ENCODE data around the gene PITPNC1. TPM values are rescaled to one million over a fixed set of nuclear protein-coding genes. Genes with fewer than 3 reads are reported as not detected.
"Not testable (repeated sequence)": the region's sequence is repeated elsewhere in the genome, so short reads cannot be mapped to it uniquely, and the experiment has no call there.

Gene PITPNC1
- total RNA-seq, 1 experiment from 2014 or later = 40.1 TPM

- no peak for DNase-seq (ENCODE audit: unreplicated experiment)
- H3K36me3 Mint-ChIP-seq (ENCODE audit: insufficient read depth, unreplicated experiment) = no peaks in the 10 kb centered on the region
- no peaks in the 10 kb centered on the region for H3K27me3 Mint-ChIP-seq (ENCODE audit: insufficient read depth, unreplicated experiment)
- BruUV-seq (replicated peaks) = no TSS peak
- intact Hi-C loops (cut with micrococcal nuclease) = loop anchor here (5.0 kb wide), 1 partner anchor 209 kb away; no protein-coding TSS in a partner anchor
- H3K27ac Mint-ChIP-seq (ENCODE audit: low read depth, unreplicated experiment) = peak overlapping the region; percentile 47
- peaks cover 26% of the 10 kb centered on the region for H3K4me1 Mint-ChIP-seq (ENCODE audit: insufficient read depth, unreplicated experiment)
- no peaks in the 10 kb centered on the region for H3K9me3 Mint-ChIP-seq (ENCODE audit: unreplicated experiment)
- TF ChIP-seq CTCF (IDR thresholded peaks at IDR 0.05; ENCODE audit: unreplicated experiment) = no peak
- no peak overlapping the region for H3K4me3 Mint-ChIP-seq (ENCODE audit: unreplicated experiment)
- POLR2A ChIA-PET = no interaction called here
- CTCF ChIA-PET = interaction anchor here (0.8 to 7.8 kb wide), 4 partner anchors 99 to 152 kb away, joined by 3 to 91 read pairs (median 5); partner anchors contain the start of gene PITPNC1
Measured at GRCh38 chr17:67478401-67479041, 101.4 kb downstream of the PITPNC1 start.

DNA sequence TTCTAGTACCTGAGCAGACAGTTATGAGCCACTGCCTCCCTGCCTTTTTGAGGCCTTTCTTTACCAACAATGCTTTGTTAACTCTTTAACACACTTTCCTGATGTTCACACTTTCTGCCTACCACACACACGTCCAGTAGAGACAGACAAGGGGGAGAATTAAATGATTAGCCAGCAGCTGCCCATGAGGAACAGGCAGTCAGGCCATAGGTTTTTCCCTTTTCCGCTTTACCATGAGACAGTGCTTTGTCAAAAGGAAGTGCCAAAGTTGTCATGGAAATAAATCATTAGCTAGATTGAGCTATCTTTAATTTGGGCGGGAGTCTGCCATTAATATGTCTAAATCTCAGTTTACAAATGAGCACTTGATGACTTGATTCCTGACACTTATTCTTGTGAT, 102.1 kb downstream of the PITPNC1 start:
- Mint-ChIP-seq H3K36me3 (ENCODE audit: insufficient read depth, unreplicated experiment) (no peaks in the 10 kb centered on the region), H3K27ac (ENCODE audit: low read depth, unreplicated experiment) (no peak overlapping the region), H3K9me3 (ENCODE audit: unreplicated experiment) (no peaks in the 10 kb centered on the region), H3K4me3 (ENCODE audit: unreplicated experiment) (no peak overlapping the region), H3K4me1 (ENCODE audit: insufficient read depth, unreplicated experiment) (peaks cover 20% of the 10 kb centered on the region), H3K27me3 (ENCODE audit: insufficient read depth, unreplicated experiment) (no peaks in the 10 kb centered on the region)
- DNase-seq (ENCODE audit: unreplicated experiment) = no peak
- ChIA-PET POLR2A (no interaction called here), CTCF (interaction anchor here (0.5 to 1.6 kb wide), 2 partner anchors 106 to 816 kb away, joined by 3 read pairs; no protein-coding TSS in a partner anchor)
- BruUV-seq (replicated peaks) = no TSS peak
- intact Hi-C loops (cut with micrococcal nuclease) = loop anchor here (5.0 kb wide), 1 partner anchor 208 kb away; no protein-coding TSS in a partner anchor
- no peak for TF ChIP-seq CTCF (IDR thresholded peaks at IDR 0.05; ENCODE audit: unreplicated experiment)

GRCh38 chr17:67480959-67481358, 103.9 kb downstream of the PITPNC1 start:
- H3K27ac Mint-ChIP-seq (ENCODE audit: low read depth, unreplicated experiment); H3K4me3 Mint-ChIP-seq (ENCODE audit: unreplicated experiment); intact Hi-C loops (cut with micrococcal nuclease); BruUV-seq (replicated peaks); H3K9me3 Mint-ChIP-seq (ENCODE audit: unreplicated experiment); H3K27me3 Mint-ChIP-seq (ENCODE audit: insufficient read depth, unreplicated experiment); DNase-seq (ENCODE audit: unreplicated experiment); H3K36me3 Mint-ChIP-seq (ENCODE audit: insufficient read depth, unreplicated experiment): not testable (repeated sequence)
- ChIA-PET POLR2A (interaction anchor here (1.3 kb wide), 1 partner anchor 9 kb away, joined by 5 read pairs; no protein-coding TSS in a partner anchor), CTCF (interaction anchor here (0.6 to 1.4 kb wide), 6 partner anchors 9 to 106 kb away, joined by 3 to 7 read pairs (median 3); no protein-coding TSS in a partner anchor)
- H3K4me1 Mint-ChIP-seq (ENCODE audit: insufficient read depth, unreplicated experiment) = peaks cover 13% of the 10 kb centered on the region

DNA sequence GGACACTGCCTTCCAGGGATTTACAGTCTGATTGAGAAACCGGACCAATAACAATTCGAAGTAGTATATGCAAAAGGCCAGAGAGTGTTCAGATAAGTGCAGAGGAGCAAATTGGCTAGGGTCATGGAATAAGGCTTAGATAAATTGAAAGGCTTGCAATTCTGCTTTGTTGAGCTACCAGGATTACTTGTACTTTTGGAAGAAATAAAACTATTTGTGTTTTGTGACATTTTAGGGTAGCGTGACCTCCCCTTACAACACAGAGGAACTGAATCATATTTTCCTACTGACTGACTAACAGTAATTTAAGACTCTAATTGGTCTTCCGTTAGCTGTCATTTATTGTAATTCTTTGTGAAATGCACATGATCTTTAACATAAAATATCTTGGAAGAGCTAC, 104.7 kb downstream of the PITPNC1 start:
- BruUV-seq (replicated peaks) = no TSS peak
- no peaks in the 10 kb centered on the region for H3K36me3 Mint-ChIP-seq (ENCODE audit: insufficient read depth, unreplicated experiment)
- POLR2A ChIA-PET = interaction anchor here (1.1 to 1.3 kb wide), 2 partner anchors 8 to 91 kb away, joined by 5 read pairs; no protein-coding TSS in a partner anchor
- H3K9me3 Mint-ChIP-seq (ENCODE audit: unreplicated experiment) = no peaks in the 10 kb centered on the region
- no peaks in the 10 kb centered on the region for H3K27me3 Mint-ChIP-seq (ENCODE audit: insufficient read depth, unreplicated experiment)
- no peak for TF ChIP-seq CTCF (IDR thresholded peaks at IDR 0.05; ENCODE audit: unreplicated experiment)
- no peak overlapping the region for H3K27ac Mint-ChIP-seq (ENCODE audit: low read depth, unreplicated experiment)
- DNase-seq (ENCODE audit: unreplicated experiment) = no peak
- H3K4me1 Mint-ChIP-seq (ENCODE audit: insufficient read depth, unreplicated experiment) = peaks cover 13% of the 10 kb centered on the region
- no peak overlapping the region for H3K4me3 Mint-ChIP-seq (ENCODE audit: unreplicated experiment)
- intact Hi-C loops (cut with micrococcal nuclease) = no loop called here
- CTCF ChIA-PET = interaction anchor here (0.6 to 1.3 kb wide), 4 partner anchors 21 to 720 kb away, joined by 3 to 7 read pairs (median 4); no protein-coding TSS in a partner anchor

Measured in MCF 10A (cell line).